Thoracic aorta endothelial cell (primary cell): ENCODE results near the gene SP9. TPM values are rescaled to one million over a fixed set of nuclear protein-coding genes. Genes with fewer than 3 reads are reported as not detected.

ENCODE experiments used
- total RNA-seq: library from RNA; depleted of rRNA; stranded (reverse); fragments of >200 nt; gene quantifications from 2 replicates; pipeline ENCODE4 v1.2.3, GENCODE V29; 2012

Gene SP9
- not detected in 2 replicates for total RNA-seq

DNA sequence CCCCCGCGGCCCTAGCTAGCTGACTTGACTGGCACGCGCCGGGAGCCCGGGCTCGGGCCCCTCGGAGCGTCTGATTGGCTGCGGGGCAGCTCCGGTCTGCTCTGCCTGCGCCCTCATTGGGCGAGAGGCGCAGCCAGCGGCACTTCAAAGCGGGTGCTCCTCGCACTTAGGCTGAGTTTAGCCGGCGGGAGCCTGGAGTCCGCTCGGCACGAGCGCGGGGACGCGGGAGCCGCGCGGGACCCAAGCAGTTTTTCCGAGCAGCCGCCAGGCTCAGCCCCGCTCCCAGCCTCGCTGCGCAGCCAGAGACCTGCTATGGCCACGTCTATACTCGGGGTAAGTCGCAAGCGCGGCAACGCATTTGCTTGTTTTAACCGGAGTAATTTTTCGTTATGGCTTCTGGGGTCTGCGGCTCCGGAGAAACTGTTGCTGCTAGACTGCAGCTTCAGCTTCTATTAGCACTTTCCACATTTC, at the start of gene SP9:
TSS of gene SP9 (plus strand) at position 174 of the 471 bp plus-strand sequence. CDS start at position 313, 139 bp downstream.

Other genes starting within 250 kb of the SP9 start
- gene OLA1, start 86.4 kb upstream of the SP9 start, total RNA-seq, result 154 and 167 TPM in 2 replicates
- gene SCRN3, start 60.8 kb downstream of the SP9 start, total RNA-seq, result 29.8 and 34.2 TPM in 2 replicates
- 2.3 and 2.7 TPM in 2 replicates for gene GPR155, start 152.1 kb downstream of the SP9 start, total RNA-seq